ENCODE results near the gene SUSD5. TPM values are rescaled to one million over a fixed set of nuclear protein-coding genes. Genes with fewer than 3 reads are reported as not detected.

SUSD5 gene
- total and polyA plus RNA-seq, 2 of the 13 experiments (the other 11 are each of a cell fraction or from before 2014, with no cell fraction given), result not detected

DNA sequence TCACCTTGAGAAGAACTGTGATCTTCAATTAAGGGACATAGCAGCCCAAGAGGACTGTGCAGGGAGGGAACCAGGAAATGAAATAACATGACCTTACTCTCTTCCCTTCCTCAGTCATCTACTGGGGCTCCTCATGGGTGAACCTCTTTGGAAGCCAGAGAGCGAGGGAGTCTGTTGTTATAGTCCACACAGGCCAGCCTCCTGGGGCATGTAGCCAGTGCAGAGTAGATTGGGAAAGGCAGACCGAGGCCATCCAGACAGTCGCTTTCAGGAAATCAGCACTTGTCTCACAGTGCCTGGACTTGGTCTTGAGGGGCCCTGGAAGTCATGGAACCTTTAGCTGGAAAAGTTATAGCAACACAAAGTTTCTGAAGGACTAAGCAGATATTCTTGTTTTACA is 98.7 kb downstream of the SUSD5 start (continued):
- TF ChIP-seq ZNF383 (CRISPR knock-in tag; IDR thresholded peaks at IDR 0.05; ENCODE audit: borderline replicate concordance) (no peak), TAF1 (CRISPR knock-in tag; IDR thresholded peaks at IDR 0.05) (no peak), ZNF614 (CRISPR knock-in tag; IDR thresholded peaks at IDR 0.05; ENCODE audit: borderline replicate concordance) (no peak)

DNA sequence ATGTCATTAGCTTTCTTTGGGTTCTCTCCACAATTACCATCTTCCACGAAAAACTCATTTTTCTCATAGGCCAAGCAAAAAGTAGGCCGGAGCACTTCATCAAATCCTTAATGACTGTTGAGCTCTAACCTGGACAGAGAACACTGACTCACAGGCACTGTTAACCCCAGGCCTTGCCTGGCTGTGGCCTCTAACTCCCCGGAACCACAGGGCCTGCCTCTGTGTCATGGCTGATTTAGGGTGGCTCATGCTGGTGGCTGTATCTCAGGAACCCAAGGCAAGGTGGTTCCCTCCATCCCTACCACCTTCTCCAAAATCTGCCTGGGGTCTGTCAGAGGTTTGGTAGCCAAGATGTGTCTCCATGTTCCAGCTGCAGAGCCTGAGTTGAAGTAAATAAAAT is 101.1 kb downstream of the SUSD5 start:
- Histone ChIP-seq H3K79me2 (ENCODE audit: insufficient read depth, low read length) (peaks cover 2% of the 10 kb centered on the region), H3K9ac (ENCODE audit: insufficient read depth, low read depth, low read length) (no peak overlapping the region)
- CTCF ChIA-PET (ENCODE audit: low intra/inter-chr PET ratio, low total read pairs), result no interaction called here

More for the DNA sequence above, 101.1 kb downstream of the SUSD5 start:
- TF ChIP-seq NRL (CRISPR knock-in tag; IDR thresholded peaks at IDR 0.05; ENCODE audit: borderline replicate concordance), result no peak
- no peak for TF ChIP-seq FOXA3 (CRISPR knock-in tag; IDR thresholded peaks at IDR 0.05)
- no peak for TF ChIP-seq TGIF2 (CRISPR knock-in tag; IDR thresholded peaks at IDR 0.05)
- no peak for TF ChIP-seq TAF1 (CRISPR knock-in tag; IDR thresholded peaks at IDR 0.05)
- TF ChIP-seq, protein P1, sequence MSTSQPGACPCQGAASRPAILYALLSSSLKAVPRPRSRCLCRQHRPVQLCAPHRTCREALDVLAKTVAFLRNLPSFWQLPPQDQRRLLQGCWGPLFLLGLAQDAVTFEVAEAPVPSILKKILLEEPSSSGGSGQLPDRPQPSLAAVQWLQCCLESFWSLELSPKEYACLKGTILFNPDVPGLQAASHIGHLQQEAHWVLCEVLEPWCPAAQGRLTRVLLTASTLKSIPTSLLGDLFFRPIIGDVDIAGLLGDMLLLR (CRISPR knock-in tag; IDR thresholded peaks at IDR 0.05), result no peak
- no peak for TF ChIP-seq MTA3 (CRISPR knock-in tag; IDR thresholded peaks at IDR 0.05)
- TF ChIP-seq GTF3A (CRISPR knock-in tag; conservative IDR thresholded peaks at IDR 0.05), result no peak
- TF ChIP-seq ZFYVE20 (CRISPR knock-in tag; IDR thresholded peaks at IDR 0.05; ENCODE audit: borderline replicate concordance, low read depth), result no peak
- no peak for TF ChIP-seq MAF1 (CRISPR knock-in tag; IDR thresholded peaks at IDR 0.05; ENCODE audit: borderline replicate concordance)
- no peak for TF ChIP-seq ZNF674 (CRISPR knock-in tag; IDR thresholded peaks at IDR 0.05; ENCODE audit: low read depth)
- TF ChIP-seq ZNF367 (CRISPR knock-in tag; IDR thresholded peaks at IDR 0.05; ENCODE audit: borderline replicate concordance), result no peak
- no peak for TF ChIP-seq ZNF737 (CRISPR knock-in tag; IDR thresholded peaks at IDR 0.05; ENCODE audit: borderline replicate concordance)
- no peak for TF ChIP-seq ATAD3A (CRISPR knock-in tag; IDR thresholded peaks at IDR 0.05)
- no peak for TF ChIP-seq U2AF2 (IDR thresholded peaks at IDR 0.05; ENCODE audit: low read depth, low read length)
- no peak for TF ChIP-seq DNMT1 (CRISPR knock-in tag; IDR thresholded peaks at IDR 0.05)
- H3K36me3 ChIP-seq (replicated peaks in 1 of 2; ENCODE audit: control insufficient read depth in 1 of 2, insufficient read depth in 2 of 2, low read length in 2 of 2), result peaks cover 3 to 15% of the 10 kb centered on the region in 2 experiments; a peak in 3 of 5 replicates
- no peak overlapping the region for H3K4me2 ChIP-seq (ENCODE audit: low read depth, low read length)
- in situ Hi-C loops (cut with HindIII; ENCODE audit: extremely low pct_ligation_motif_present, low pct_unique_long_range_greater_than_20kb), result no loop called here
- no peaks in the 10 kb centered on the region; a peak in 1 of 5 replicates for H3K27me3 ChIP-seq (ENCODE audit: control insufficient read depth in 1 of 2, insufficient read depth in 2 of 2, low read length in 2 of 2)
- intact Hi-C loops (cut with micrococcal nuclease; ENCODE audit: unreplicated experiment), result no loop called here
- DNase-seq (ENCODE audit: low spot score) (no peak), ATAC-seq (no peak), FAIRE-seq (no peak)
- no peaks in the 10 kb centered on the region for H4K20me1 ChIP-seq (ENCODE audit: insufficient read depth, low read length)
- BruUV-seq (replicated peaks), result no TSS peak
- H3K27ac ChIP-seq (ENCODE audit: extremely low read length, insufficient read depth, low read length), result no peak overlapping the region
- H3K4me1 ChIP-seq (ENCODE audit: insufficient read depth, low read length), result peaks cover 31% of the 10 kb centered on the region
- POLR2A ChIA-PET, result no interaction called here
- H3K4me3 ChIP-seq (replicated peaks in 1 of 3; ENCODE audit: insufficient read depth in 1 of 3, low read depth in 2 of 3, low read length in 3 of 3), result no peak overlapping the region
- WGBS (ENCODE audit: low lambda C conversion rate), result 98% methylated on average over 3 of the region's 3 CpGs
- no peak overlapping the region for H2AFZ ChIP-seq (ENCODE audit: low read length)
- H3K9me3 ChIP-seq (ENCODE audit: low read length), result no peaks in the 10 kb centered on the region
